Activated CD8-positive, alpha-beta memory T cell treated with anti-CD3 and anti-CD28 coated beads for 4 hours (primary cell): ENCODE data around the gene RSL1D1.

Experiments used
- DNase-seq, 2 donors: peaks; one replicate each; pipeline ENCODE4 v3.0.0-alpha.2; 2020; ENCODE audit warnings: low read depth in 2 of 2

The RSL1D1 gene

DNA sequence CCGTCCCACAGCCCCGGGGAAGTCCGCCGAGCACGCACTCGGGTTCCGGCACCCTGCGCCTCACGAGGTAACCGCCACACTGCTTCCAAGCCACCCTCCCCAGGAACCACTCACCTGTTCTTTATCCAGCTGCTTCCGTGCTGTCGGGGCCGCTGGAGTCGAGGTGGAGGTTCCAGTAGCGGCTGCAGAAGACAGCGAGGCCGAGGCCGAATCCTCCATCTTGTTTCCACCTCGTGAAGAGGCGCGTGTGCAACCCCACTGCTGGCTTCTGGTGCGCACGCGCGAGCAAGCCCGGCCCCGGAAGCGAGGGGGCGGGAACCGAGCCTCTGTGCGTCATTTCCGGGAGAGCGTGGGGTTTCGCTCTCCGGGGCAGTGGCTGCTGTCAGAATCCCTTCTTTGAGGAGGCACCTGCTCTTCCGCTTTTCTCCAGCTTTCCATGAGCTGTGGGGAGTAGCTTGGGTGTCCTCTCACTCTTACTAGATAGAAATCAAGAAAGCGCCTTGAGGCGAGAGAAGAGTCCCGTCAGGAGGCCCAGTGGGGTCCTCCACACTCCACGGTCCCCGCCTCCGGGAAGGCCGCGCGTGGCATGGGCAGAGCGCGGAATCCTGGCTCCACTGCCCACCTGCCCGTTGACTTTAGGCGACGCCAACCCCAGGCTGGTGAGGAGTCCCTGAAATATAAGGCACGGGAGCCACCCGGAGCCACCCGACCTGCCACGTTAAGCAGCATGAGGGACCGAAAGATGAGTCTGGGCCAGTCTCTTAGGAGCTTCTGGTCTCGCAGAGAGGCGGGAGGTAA is at the start of gene RSL1D1:
Gene RSL1D1, minus strand, starts transcription at position 249 of the 798 bp plus-strand sequence. Its CDS starts 30 bp downstream, at position 219.
- peak; percentile 81 to 90 for DNase-seq

DNA sequence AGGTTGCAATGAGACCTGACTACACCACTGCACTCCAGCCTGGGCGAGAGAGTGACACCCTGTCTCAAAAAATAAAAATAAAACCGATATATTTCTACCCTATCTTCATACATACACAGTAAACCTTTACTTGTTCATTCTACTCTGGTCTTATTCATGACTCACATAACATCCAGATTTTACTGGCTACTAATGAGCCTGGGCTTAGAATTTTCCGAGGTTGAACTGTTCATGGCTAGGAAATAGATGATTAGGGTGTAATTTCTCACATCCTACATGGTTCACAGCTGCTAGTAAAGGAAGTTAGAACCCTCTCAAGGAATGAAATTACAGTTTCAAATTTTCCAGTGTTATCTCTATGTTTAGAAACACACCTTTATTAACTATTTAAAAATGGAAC is 49.7 kb upstream of the RSL1D1 start:
- DNase-seq: no peak

DNA sequence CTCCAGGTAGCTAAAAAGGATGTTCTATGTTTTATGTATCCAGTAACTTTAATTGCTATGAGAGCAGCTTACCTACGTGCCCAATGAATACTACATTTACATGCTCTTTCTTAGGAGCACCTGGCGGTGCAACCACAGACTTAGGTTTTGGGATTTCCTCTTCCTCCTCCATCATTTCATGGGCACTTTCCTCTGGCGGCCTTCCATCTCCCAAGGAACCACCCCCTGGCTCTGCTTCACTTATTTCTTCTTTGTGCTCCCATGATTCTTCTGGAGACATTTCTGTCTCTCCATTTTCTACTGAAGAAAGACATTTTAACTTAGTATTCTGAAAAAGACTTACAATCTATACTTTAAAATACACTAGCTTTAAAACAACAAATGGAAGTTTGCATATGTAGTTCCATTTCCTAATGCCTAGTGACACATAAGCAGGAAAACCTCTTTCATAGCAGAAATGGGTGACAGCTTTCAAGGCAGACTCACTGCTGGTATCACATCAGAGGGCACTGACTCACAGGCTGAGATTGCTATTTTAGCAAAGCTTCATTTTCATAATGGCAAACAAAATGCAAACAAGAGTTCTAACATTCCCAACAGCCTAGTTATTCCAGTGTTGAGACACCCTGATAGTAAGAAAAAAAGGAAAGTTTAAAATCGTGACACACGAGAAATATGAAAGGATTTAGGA is 45.3 kb upstream of the RSL1D1 start:
- no peak for DNase-seq

DNA sequence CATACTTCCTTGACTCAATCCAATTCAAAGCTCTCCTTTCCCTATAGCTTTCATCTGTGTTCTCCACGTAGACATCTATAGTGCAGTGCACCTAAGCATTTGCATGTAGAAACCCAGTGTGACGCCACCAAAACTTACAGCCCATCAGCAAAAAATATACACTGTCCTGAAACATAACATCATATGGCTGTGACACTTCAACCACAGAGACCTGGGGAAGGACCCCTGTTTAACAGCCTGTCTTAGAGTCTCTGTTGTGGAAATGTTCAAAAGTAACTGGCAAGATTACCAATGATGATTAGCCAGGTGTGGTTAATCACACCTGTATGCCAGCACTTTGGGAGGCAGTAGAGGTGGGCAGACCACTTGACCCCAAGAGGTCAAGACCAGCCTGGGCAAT is 42.2 kb upstream of the RSL1D1 start:
- DNase-seq: no peak

DNA sequence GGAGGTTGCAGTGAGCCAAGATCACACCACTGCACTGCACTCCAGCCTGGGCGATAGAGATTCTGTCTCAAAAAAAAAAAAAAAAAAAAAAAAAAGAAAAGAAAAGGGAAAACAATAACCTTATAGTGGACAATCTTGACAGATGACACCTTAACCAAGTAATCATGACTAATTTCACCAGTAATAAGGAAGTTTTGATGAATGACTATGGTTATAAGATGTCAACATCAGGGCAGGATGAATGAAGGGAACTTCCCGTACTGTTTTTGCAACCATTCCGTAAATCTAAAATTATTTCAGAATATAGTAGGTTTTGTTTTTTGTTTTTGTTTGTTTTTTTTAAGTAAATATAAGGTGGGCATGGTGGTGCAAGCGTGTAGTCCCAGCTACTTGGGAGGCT is 41.4 kb upstream of the RSL1D1 start:
- no peak for DNase-seq

DNA sequence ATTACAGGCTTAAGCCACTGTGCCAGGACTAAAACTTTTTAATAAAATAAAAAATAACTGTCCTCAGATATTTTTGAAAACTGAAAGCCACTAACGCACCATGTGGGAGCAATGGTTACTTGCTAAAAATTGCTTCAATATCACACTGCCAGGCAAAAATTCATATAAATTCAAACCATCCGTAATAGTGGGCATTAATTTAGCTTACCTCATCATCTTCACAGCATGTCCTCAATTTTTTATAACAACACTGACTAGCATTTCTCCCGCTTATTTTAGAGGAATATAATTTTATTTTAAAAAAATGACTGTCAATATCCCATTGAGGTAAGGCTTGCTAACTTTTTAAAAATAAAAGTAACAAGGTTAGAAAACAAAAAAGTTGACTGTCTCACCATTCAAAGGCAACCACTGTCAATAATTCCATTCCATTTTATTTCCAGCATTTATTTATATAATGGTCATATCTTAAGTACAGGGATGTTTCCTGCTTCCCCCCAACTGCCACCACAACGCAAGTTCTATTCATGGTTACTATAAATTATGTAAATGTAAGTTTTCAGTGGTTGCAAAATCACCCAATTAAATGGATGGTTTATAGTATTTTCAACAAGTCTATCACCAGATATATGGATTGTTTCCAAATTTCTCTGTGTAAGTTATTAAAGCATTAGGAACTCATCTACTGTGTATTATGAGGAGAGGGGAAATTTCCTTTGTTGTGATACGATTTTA is 39.1 kb upstream of the RSL1D1 start:
- DNase-seq: no peak

DNA sequence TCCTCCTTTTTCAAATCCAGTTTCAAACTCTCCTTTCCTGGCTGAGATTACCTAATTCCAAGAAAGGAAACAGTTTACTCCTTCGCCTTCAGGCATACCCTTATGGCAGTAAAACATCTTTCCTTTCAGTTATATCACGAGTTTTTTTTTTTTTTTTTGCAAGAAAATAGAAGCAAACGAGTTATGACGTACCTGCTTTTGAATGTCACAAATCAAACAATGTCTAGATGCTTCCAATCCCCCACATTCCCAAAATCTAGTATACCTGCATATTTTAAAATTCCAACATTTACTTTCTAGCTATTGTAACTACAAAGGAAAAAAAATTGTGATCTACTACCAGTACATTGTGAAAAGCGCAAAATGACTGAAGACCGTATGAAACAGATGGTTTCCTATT is 35.5 kb upstream of the RSL1D1 start:
- no peak for DNase-seq

DNA sequence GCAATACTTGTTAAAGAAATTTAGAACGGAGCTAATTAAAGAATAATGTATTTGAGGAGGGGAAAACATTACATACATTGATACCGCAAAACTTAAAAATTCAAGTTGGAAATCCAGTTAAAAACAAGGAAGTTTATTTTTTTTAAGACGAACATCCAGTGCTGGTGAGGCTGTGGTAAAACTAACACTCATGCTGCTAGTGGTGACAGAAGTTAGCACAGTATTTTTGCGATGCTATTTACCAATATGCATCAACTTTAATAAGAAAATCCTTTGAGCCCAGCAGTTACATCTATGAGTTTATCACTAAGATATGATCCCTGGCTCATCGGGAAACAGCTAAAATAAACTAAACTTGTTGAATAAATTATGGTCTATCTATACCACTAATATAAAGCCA is 32.7 kb upstream of the RSL1D1 start:
- DNase-seq: no peak

DNA sequence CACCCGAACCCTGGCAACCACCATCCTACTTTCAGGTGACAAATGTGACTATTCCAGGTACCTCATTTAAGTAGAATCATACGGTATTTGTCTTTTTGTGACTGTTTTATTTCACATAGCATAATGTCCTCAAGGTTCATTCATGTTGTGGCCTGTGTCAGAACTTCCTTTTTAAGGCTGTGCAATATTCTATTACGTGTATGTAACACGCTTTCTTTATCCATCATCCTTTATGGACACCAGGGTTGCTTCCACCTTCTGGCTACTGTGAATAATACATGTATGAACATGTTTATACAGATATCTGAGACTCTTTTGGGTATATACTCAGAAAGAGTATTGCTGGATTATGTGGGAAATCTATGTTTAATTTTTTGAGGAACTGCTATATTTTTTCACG is 28.7 kb upstream of the RSL1D1 start:
- DNase-seq: no peak

DNA sequence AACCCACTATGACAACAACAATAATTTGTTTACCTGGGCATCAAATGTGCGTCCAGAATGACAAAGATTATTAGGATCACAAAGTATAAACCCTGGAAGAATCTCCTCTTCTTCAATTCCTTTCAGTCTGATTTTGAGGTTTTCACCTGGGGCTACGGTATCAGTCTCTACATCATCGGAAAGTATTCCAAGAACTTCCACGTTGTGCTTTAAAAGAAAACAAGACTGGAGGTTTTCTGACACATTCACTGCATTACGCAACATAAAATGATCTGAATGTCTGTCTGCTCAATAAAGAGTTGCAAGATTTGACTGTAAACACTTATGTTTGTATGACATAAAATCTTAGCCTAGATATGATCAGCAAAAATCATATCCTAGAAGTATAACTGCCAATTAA is 26.0 kb upstream of the RSL1D1 start:
- no peak for DNase-seq

DNA sequence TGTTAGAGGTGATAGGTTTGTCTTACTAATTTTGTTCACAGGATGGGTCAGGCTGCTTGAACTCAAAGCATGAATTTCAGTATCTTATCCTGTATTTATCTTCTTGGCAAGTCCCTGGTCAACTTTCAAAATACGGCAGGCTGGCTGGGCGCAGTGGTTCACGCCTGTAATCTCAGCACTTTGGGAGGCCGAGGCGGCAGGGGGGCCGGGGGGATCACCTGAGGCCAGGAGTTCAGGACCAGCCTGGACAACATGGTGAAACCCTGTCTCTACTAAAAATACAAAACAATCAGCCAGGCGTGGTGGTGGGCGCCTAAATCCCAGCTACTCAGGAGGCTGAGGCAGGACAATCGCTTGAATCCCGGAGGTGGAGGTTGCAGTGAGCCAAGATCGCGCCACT is 25.0 kb upstream of the RSL1D1 start:
- DNase-seq: no peak

DNA sequence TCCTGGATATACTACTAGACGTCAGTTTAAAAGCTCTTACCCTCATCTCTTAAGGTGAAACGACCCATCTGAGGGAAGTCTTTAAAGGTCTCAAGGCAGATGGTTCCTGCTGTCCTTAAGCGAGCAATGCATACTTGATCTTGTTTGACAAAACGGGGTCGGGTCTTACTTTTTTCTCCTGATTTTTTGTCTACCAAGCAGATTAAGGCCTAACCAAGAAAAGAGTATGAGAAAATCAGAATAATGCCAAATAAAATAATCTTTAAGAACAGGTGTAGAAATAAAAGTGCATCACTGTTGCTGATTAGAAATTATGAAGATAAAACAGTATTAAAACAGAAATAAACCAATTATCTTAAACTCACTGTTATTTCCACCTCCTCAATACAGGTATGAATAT is 24.4 kb upstream of the RSL1D1 start:
- no peak for DNase-seq

DNA sequence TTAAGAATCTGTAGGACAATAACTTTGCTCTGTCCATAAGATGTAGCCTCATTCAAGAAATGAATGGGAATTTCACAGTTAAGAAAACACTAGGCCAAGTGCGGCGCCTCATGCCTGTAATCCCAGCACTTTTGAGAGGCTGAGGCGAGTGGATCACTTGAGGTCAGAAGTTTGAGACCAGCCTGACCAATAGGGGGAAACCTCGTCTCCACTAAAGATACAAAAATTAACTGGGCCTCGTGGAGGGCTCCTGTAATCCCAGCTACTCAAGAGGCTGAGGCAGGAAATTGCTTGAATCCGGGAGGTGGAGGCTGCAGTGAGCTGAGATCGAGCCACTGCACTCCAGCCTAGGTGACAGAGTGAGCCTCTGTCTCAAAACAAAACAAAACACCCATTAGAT is 19.9 kb upstream of the RSL1D1 start:
- DNase-seq: no peak

DNA sequence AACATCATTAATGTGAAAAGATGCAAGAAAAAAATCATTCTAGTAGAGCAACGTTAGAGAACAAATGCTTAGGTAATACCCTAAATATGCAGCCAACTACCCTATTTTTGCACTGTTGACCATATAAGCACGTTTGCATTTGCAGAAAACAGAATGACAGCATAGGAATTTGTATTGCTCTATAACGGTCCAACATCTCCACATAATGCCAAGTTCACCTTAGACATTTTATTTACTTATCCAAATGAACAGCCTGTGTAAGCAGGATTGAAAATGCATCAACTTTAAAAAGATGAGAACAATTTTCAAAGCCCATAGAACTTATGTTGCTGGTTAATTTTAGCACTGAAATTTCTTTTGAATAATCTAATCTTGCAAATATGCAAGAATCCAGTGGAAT is 19.1 kb upstream of the RSL1D1 start:
- DNase-seq: no peak

DNA sequence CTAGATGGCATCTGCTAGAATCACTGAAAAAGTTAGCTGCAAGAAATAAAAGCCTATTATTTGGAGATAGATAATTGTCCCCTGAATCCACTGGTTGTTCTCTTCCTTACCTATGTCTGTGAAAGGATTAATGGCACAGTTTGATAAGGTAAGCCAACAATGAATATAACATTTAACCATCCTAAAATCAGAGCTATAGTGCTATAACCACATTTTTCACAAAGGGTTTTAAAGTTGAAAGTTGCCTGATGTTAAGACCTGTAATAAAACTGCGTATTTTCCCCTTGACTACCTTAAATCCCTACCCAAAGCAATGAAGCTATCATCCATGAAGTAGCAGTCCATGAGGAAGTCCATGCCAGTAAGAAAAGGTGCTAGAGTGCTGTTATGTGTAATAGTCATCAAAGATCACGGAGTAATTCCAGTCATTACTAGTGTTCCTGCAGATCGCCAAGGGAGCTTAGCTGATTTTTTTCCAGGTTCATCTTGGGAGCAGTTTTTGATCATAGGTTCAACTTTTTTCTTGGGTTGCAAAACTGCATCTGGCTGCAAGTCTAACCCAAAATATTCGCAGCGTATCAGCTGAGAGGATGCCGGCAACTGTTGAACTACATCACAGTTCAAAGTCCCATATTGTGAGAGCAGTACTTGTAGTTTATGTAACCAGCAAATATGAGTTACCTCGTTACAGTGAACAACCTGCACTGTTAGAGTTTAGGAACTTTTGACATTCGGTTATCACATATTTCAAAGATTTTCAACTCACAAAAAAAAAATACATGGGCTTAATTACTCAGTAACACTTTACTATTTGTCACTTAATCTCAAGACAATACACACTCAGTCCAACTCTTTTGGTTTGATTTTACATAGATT is 18.2 kb upstream of the RSL1D1 start:
- no peak for DNase-seq

DNA sequence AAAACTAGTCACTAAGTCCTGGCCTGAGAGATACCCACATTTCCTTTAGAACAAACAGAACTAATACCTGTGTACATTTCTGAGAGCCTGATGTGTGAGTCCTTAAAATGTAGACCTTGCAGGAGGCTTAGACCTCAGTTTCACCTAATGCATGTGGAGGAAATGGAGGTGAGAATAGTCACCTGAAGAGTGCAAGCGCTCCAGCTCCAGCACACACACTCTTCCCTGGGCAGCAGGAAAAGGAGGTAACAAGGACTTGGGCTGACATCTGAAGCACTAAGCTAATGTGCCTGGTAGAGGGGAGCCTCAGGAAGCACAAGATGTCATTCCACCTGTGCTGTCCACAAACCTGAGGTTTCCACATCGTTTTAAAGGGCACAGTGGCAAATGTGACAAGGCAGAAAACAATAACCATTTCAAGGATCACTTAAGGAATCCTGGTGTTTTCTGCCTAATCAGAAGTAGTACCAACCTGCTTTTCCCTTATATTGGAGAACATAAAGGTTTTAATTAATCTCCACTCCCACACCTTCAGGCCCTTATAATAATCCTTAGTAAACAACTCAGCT is 17.2 kb upstream of the RSL1D1 start:
- no peak for DNase-seq

DNA sequence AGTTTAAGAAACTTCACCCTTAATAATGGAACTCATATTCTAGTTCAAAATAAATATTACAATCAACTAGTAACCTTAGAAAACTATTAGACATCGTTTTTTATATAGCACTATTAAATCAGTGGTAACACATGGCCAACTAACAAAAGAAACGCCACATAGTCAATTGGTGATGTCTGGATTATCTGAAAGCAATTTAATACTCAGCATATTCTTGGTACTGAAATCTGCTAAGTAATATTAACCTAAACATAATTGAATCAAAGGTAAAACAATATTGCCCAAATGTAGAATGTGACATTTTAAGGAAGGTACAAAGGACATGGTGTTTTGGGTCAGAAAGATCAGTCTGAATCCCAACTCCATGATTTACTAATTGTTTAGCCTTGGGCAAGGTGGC is 11.1 kb upstream of the RSL1D1 start:
- DNase-seq: no peak

DNA sequence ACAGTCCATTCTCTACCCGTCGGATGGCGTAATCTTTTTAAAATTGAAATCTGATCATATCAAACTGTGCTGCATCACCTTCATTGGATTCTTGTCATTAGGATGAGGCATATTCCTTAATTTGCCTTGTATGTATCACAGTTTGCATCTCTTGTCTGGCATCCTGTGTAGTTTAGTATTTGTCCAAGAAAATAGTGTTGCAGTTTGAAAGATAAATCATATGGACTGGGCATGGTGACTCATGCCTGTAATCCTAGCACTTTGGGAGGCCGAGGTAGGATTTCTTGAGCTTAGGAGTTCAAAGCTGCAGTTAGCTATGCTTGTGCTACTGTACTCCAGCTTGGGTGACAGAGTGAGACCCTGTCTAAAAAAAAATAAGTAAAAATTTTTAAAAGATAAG is 5.8 kb upstream of the RSL1D1 start:
- DNase-seq: no peak

DNA sequence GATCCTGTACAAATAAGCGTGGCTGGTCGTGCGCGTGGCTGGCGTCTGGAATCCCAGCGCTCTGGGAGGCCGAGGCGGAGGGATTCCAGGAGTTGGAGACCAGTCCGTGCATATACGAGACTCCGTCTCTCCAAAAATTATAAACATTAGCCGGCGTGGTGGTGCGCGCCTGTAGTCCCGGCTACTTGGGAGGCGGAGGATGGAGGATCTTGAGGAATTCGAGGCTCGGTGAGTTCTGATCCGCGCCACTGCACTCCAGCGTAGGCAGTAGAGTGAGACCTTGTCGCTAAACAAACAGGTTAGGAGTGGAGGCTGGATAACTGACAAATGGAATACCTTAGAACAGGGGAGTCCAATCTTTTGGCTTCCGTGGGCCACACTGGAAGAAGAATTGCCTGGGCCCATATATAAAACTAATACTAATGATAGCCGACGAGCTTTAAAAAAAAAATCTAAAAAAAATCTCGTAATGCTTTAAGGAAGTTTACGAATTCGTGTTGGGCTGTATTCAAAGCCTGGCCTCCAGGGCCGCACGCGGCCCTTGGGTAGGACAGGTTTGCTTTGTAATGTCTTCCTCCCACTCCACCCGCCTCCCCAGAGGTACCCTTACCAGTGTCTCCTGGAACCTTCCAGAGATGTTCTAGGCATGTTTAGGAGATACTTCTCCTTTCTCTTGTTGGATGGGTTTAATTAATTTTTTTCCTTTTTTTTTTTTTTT is 909 bp upstream of the RSL1D1 start:
- no peak for DNase-seq

DNA sequence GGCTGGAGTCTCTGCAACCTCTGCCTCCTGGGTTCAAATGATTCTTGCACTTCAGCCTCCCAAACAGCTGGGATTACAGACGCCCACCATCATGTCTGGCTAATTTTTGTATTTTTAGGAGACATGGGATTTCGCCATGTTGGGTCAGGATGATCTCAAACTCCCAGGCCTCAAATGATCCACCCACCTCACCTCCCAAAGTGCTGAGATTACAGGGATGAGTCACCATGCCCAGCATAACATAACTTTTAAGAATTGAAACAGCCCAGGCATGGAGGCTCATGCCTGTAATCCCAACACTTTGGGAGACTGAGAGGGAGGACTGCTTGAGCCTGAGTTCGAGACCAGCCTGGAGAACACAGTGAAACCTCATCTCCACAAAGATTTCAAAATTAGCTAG is 2.5 kb downstream of the RSL1D1 start:
- no peak for DNase-seq

DNA sequence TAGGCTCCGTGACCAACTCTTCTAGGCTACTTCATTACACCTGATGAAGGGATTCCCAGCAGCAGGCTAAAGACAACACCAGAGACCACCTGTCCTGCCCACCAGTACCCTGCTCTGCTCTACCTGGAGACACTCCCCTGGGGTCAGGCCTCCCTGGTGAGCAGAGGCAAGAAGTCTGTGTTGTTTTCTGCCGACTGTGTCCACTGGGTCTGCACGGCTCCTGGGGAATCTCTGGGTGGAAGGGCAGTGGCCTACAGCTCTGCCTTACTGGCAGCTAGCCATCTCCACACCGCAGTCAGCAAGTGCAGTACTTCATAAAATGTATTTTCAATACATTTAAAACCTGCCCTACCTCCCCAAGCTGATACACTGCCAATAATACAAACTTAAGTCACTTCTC is 6.8 kb downstream of the RSL1D1 start:
- DNase-seq: no peak
